CD14-positive monocyte (primary cell): ENCODE results near the gene DIMT1. TPM values are rescaled to one million over a fixed set of nuclear protein-coding genes. Genes with fewer than 3 reads are reported as not detected.

Experiments
- DNase-seq, 3 donors: peaks; one replicate each; pipeline ENCODE4 v3.0.0-alpha.2; 2011 to 2022
- H2AFZ ChIP-seq: 2 replicates; pipeline ENCODE4 v1.6.0; 2012; ENCODE audit warnings: mild to moderate bottlenecking, low read depth, low read length, inconsistent platforms; ENCODE audit not compliant: insufficient read depth, poor library complexity, severe bottlenecking
- H3K27ac ChIP-seq, 2 donors: 1 replicate in 1 of 2; 2 replicates in 1 of 2; pipeline ENCODE4 v1.5.1; 2012 to 2013; ENCODE audit warnings: low read length in 2 of 2, control low read depth in 1 of 2, inconsistent platforms in 1 of 2, low read depth in 1 of 2, mild to moderate bottlenecking in 1 of 2
- H3K27me3 ChIP-seq, 2 donors: one replicate each; pipeline versions ENCODE4 v1.6.0 to v1.6.1; 2011 to 2013; ENCODE audit warnings: low read length in 2 of 2; ENCODE audit not compliant: control insufficient read depth in 2 of 2, insufficient read depth in 2 of 2
- H3K36me3 ChIP-seq, 2 donors: replicated peaks in 1 of 2; 1 replicate in 1 of 2; 2 replicates in 1 of 2; pipeline versions ENCODE4 v1.5.1 to v1.6.1; 2012 to 2013; ENCODE audit warnings: low read length in 2 of 2, control low read depth in 1 of 2, inconsistent platforms in 1 of 2, mild to moderate bottlenecking in 1 of 2; ENCODE audit not compliant: insufficient read depth in 2 of 2, control insufficient read depth in 1 of 2
- H3K4me1 ChIP-seq, 2 donors: 1 replicate in 1 of 2; 2 replicates in 1 of 2; pipeline versions ENCODE4 v1.5.1 to v1.6.1; 2012 to 2013; ENCODE audit warnings: low read length in 2 of 2, control low read depth in 1 of 2, inconsistent platforms in 1 of 2, mild to moderate bottlenecking in 1 of 2, moderate library complexity in 1 of 2; ENCODE audit not compliant: insufficient read depth in 2 of 2, control insufficient read depth in 1 of 2
- H3K4me2 ChIP-seq: replicated peaks from 2 replicates; pipeline ENCODE3; 2012; ENCODE audit warnings: low read length, moderate library complexity, mild to moderate bottlenecking; ENCODE audit not compliant: poor library complexity, severe bottlenecking; ENCODE audit errors: extremely low read depth
- H3K4me3 ChIP-seq, 3 experiments: fragments of 200-600 bp in 1 of 3; sonication (generic) in 1 of 3; replicated peaks in 1 of 3; 1 replicate in 2 of 3; 2 replicates in 1 of 3; pipeline ENCODE4 v1.5.1; 2011 to 2013; ENCODE audit warnings: low read length in 3 of 3, mild to moderate bottlenecking in 3 of 3, control low read depth in 2 of 3, low read depth in 2 of 3, inconsistent platforms in 1 of 3, moderate library complexity in 1 of 3
- H3K79me2 ChIP-seq: 2 replicates; pipeline ENCODE4 v1.6.0; 2012; ENCODE audit warnings: mild to moderate bottlenecking, control low read depth, inconsistent platforms, low read length, moderate library complexity; ENCODE audit not compliant: insufficient read depth
- H3K9ac ChIP-seq: 2 replicates; pipeline ENCODE4 v1.6.0; 2017; ENCODE audit warnings: low read length, mild to moderate bottlenecking; ENCODE audit not compliant: insufficient read depth, poor library complexity, severe bottlenecking
- H3K9me3 ChIP-seq, 2 donors: replicated peaks in 1 of 2; 1 replicate in 1 of 2; 2 replicates in 1 of 2; pipeline versions ENCODE4 v1.5.1 to v1.6.1; 2012 to 2013; ENCODE audit warnings: low read length in 2 of 2, control low read depth in 1 of 2; ENCODE audit not compliant: control insufficient read depth in 1 of 2, insufficient read depth in 1 of 2
- H4K20me1 ChIP-seq: 2 replicates; pipeline ENCODE4 v1.6.0; 2012; ENCODE audit warnings: mild to moderate bottlenecking, low read length, control low read depth, moderate library complexity; ENCODE audit not compliant: insufficient read depth
- H3K27ac Mint-ChIP-seq, 7 donors: one replicate each; pipeline ENCODE4 v1.8.0; 2020; ENCODE audit warnings: mild to moderate bottlenecking in 7 of 7, mixed read lengths in 7 of 7, moderate library complexity in 6 of 7, inconsistent platforms in 2 of 7
- H3K27me3 Mint-ChIP-seq, 3 donors: one replicate each; pipeline ENCODE4 v1.8.0; 2021 to 2022; ENCODE audit warnings: low read depth in 3 of 3, mild to moderate bottlenecking in 3 of 3, mixed read lengths in 3 of 3, moderate library complexity in 3 of 3, inconsistent platforms in 1 of 3
- H3K36me3 Mint-ChIP-seq, 2 donors: one replicate each; pipeline ENCODE4 v1.8.0; 2020; ENCODE audit warnings: mixed read lengths in 2 of 2, inconsistent platforms in 1 of 2, mild to moderate bottlenecking in 1 of 2
- H3K4me1 Mint-ChIP-seq: one replicate; pipeline ENCODE4 v1.8.0; 2020; ENCODE audit warnings: mild to moderate bottlenecking, mixed read lengths
- H3K4me3 Mint-ChIP-seq, 2 donors: one replicate each; pipeline ENCODE4 v1.8.0; 2020; ENCODE audit warnings: mild to moderate bottlenecking in 2 of 2, mixed read lengths in 2 of 2, moderate library complexity in 1 of 2
- H3K9me3 Mint-ChIP-seq, 7 donors: one replicate each; pipeline ENCODE4 v1.8.0; 2020 to 2022; ENCODE audit warnings: mixed read lengths in 7 of 7, mild to moderate bottlenecking in 6 of 7, moderate library complexity in 6 of 7, inconsistent platforms in 2 of 7
- WGBS: methylation state at CpG from one replicate; pipeline ENCODE4 v1.1.5; 2013; ENCODE audit warnings: missing lambda C conversion rate; ENCODE audit not compliant: insufficient coverage; 5-methylcytosine and 5-hydroxymethylcytosine counted together
- intact Hi-C, 2 donors: fragments of 100-400 bp; cut with micrococcal nuclease; formaldehyde crosslinking; loops; one replicate each; pipeline versions ENCODE4 v1.15.0 to v1.15.1; 2023
- polyA plus RNA-seq, 3 donors: library from polyadenylated mRNA; depleted of rRNA in 1 of 3; unstranded in 2 of 3; stranded (reverse) in 1 of 3; fragments of 300-500 nt in 2 of 3; fragments of >200 nt in 1 of 3; fragmentation: Illumina TruSeq in 2 of 3; gene quantifications; 1 replicate in 2 of 3; 2 replicates in 1 of 3; pipeline ENCODE4 v1.2.3, GENCODE V29; 2012 to 2021
- TF ChIP-seq, protein P1 (sequence below): fragments of 200-600 bp; IDR thresholded peaks from one replicate; pipeline ENCODE4 v1.8.0; 2022; ENCODE audit warnings: antibody characterized with exemption, mild to moderate bottlenecking

DIMT1 gene
- polyA plus RNA-seq, 3 donors: 10.1 to 27.6 (median 25.1) TPM

DNA sequence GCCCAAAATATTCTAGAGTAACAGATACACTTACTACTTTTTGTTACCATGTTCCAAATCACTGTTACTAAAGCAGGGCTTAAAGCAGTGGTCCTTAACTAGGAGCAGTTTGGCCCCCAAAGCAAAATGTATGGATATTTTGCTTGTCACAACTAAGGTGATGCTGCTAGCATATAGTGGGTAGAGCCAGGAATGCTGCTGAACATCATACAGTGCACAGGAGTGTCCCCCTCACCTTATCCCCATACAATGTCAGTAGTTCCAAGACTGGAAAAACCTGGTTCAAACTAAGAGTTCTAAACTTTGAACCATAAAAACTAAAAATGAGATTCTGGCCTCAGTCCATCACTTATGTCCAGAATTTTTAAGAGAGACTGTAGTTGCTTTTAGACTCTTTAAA, 28.1 kb downstream of the DIMT1 start:
- Histone ChIP-seq H2AFZ (no peak overlapping the region), H3K4me3 (no peak overlapping the region), H3K9me3 (no peaks in the 10 kb centered on the region), H3K9ac (no peak overlapping the region), H3K27ac (no peak overlapping the region), H3K4me1 (no peaks in the 10 kb centered on the region), H4K20me1 (no peaks in the 10 kb centered on the region), H3K27me3 (no peaks in the 10 kb centered on the region), H3K36me3 (peaks cover 71 to 80% of the 10 kb centered on the region in 2 donors), H3K4me2 (no peak overlapping the region), H3K79me2 (no peaks in the 10 kb centered on the region)
- intact Hi-C loops: no loop called here
- TF ChIP-seq, protein P1, sequence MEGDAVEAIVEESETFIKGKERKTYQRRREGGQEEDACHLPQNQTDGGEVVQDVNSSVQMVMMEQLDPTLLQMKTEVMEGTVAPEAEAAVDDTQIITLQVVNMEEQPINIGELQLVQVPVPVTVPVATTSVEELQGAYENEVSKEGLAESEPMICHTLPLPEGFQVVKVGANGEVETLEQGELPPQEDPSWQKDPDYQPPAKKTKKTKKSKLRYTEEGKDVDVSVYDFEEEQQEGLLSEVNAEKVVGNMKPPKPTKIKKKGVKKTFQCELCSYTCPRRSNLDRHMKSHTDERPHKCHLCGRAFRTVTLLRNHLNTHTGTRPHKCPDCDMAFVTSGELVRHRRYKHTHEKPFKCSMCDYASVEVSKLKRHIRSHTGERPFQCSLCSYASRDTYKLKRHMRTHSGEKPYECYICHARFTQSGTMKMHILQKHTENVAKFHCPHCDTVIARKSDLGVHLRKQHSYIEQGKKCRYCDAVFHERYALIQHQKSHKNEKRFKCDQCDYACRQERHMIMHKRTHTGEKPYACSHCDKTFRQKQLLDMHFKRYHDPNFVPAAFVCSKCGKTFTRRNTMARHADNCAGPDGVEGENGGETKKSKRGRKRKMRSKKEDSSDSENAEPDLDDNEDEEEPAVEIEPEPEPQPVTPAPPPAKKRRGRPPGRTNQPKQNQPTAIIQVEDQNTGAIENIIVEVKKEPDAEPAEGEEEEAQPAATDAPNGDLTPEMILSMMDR: no peak
- no peaks in the 10 kb centered on the region for H3K27me3 Mint-ChIP-seq
- H3K9me3 Mint-ChIP-seq: no peaks in the 10 kb centered on the region
- no peak overlapping the region for H3K4me3 Mint-ChIP-seq
- peaks cover 53 to 61% of the 10 kb centered on the region in 2 donors for H3K36me3 Mint-ChIP-seq
- H3K27ac Mint-ChIP-seq: no peak overlapping the region
- DNase-seq: no peak
- H3K4me1 Mint-ChIP-seq: no peaks in the 10 kb centered on the region

DNA sequence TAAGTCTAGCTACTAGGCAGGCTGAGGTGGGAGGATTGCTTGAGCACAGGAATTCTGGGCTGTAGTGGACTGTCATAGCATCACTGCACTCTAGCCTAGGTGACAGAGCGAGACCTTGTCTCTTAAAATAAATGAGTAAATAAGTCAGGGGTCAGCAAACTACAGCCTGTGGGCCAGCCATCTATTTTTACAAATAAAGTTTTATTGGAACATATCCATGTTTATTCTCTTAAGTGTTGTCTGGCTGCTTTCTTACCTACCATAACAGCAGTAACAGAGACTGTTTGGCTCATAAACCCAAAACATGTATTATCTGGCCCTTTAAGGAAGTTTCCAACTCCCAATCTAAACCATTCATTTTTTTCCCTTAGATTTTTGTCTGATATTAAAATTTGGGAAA, 29.6 kb downstream of the DIMT1 start:
- Histone ChIP-seq H3K4me2 (no peak overlapping the region), H3K27me3 (no peaks in the 10 kb centered on the region), H3K4me1 (no peaks in the 10 kb centered on the region), H4K20me1 (no peaks in the 10 kb centered on the region), H3K27ac (no peak overlapping the region), H3K9me3 (no peaks in the 10 kb centered on the region), H3K36me3 (peaks cover 63 to 65% of the 10 kb centered on the region in 2 donors), H3K9ac (no peak overlapping the region), H3K79me2 (no peaks in the 10 kb centered on the region), H3K4me3 (no peak overlapping the region), H2AFZ (no peak overlapping the region)
- Mint-ChIP-seq H3K36me3 (peaks cover 46 to 53% of the 10 kb centered on the region in 2 donors), H3K27ac (no peak overlapping the region), H3K4me1 (no peaks in the 10 kb centered on the region), H3K27me3 (no peaks in the 10 kb centered on the region), H3K4me3 (no peak overlapping the region), H3K9me3 (no peaks in the 10 kb centered on the region)
- intact Hi-C loops: no loop called here
- DNase-seq: no peak
- WGBS: no CpG with 5 or more reads among the region's 1 CpG
- TF ChIP-seq, protein P1: no peak
